K562 (cell line): Measurements from ENCODE around the gene TAS2R5. TPM values are rescaled to one million over a fixed set of nuclear protein-coding genes. Genes with fewer than 3 reads are reported as not detected.

ENCODE experiments used
- CEBPG ChIP-seq, 3 experiments: fragments of 200-800 bp in 1 of 3; sonication (Bioruptor generic) in 1 of 3; sonication (generic) in 1 of 3; formaldehyde crosslinking in 1 of 3; IDR thresholded peaks in 2 of 3; conservative IDR thresholded peaks in 1 of 3; 2 replicates each; pipeline versions ENCODE4 v1.6.1 to v1.8.0; 2016 to 2022; ENCODE audit warnings: missing compliant biosample characterization in 2 of 3, missing genetic modification characterization in 2 of 3, mild to moderate bottlenecking in 1 of 3, missing genetic modification reagents in 1 of 3
- EP300 ChIP-seq: IDR thresholded peaks from 2 replicates; pipeline ENCODE4 v1.6.1; 2012; ENCODE audit warnings: low read length, improper control_type of control experiment
- JUNB ChIP-seq: fragments of 450-650 bp; formaldehyde crosslinking; conservative IDR thresholded peaks from 2 replicates; pipeline ENCODE4 v1.4.0; 2020; ENCODE audit warnings: mild to moderate bottlenecking
- KLF16 ChIP-seq: IDR thresholded peaks from 2 replicates; pipeline ENCODE4 v1.6.1; 2016; ENCODE audit warnings: antibody characterized with exemption
- NFIC ChIP-seq: fragments of 450-650 bp; IDR thresholded peaks from 2 replicates; pipeline ENCODE4 v1.6.1; 2017; ENCODE audit warnings: mild to moderate bottlenecking, inconsistent platforms
- NFYB ChIP-seq: IDR thresholded peaks from 2 replicates; pipeline ENCODE4 v1.6.1; 2011; ENCODE audit warnings: mild to moderate bottlenecking, moderate library complexity; ENCODE audit not compliant: insufficient read length; ENCODE audit errors: extremely low read depth
- SMARCA4 ChIP-seq: fragments of 450-650 bp; IDR thresholded peaks from 2 replicates; pipeline ENCODE4 v1.6.1; 2016
- TARDBP ChIP-seq: fragments of 450-650 bp; IDR thresholded peaks from 2 replicates; pipeline ENCODE4 v1.6.1; 2016
- TCF3 ChIP-seq: sonication (generic); formaldehyde crosslinking; IDR thresholded peaks from 2 replicates; pipeline ENCODE4 v1.4.0; 2020; ENCODE audit warnings: mild to moderate bottlenecking, missing genetic modification reagents
- THRAP3 ChIP-seq: fragments of 450-650 bp; IDR thresholded peaks from 2 replicates; pipeline ENCODE4 v1.6.1; 2016; ENCODE audit warnings: mild to moderate bottlenecking, inconsistent platforms, borderline replicate concordance
- ZFP36 ChIP-seq: fragments of 150-350 bp; IDR thresholded peaks from 2 replicates; pipeline ENCODE4 v1.6.1; 2018; ENCODE audit warnings: low read length, low read depth; ENCODE audit not compliant: partially characterized antibody
- ZNF655 ChIP-seq: fragments of 250-450 bp; sonication (Bioruptor Pico); IDR thresholded peaks from 2 replicates; pipeline ENCODE4 v1.5.0; 2021
- polyA plus RNA-seq, 8 experiments: library from polyadenylated mRNA; depleted of rRNA in 4 of 8; stranded (reverse) in 5 of 8; unstranded in 3 of 8; fragments of >200 nt; fragmentation: Nextera tagmentation in 2 of 8; fragmentation: Illumina TruSeq in 1 of 8; extraction: Ambion mirVana in 2 of 8; extraction: Trizol in 1 of 8; gene quantifications; 2 replicates each; pipeline versions ENCODE4 v1.2.1 to v1.2.3, GENCODE V29; 2011 to 2014; ENCODE audit warnings: inconsistent platforms in 1 of 8, missing spikeins in 1 of 8
- total RNA-seq, 7 experiments: library from RNA; depleted of rRNA in 6 of 7; stranded (reverse); fragments of >200 nt in 6 of 7; fragmentation: Illumina TruSeq in 2 of 7; extraction: Trizol in 2 of 7; gene quantifications; 2 replicates each; pipeline versions ENCODE4 v1.2.1 to v1.2.3, GENCODE V29; 2011 to 2021; ENCODE audit warnings: low replicate concordance in 1 of 7
- TF ChIP-seq, protein P1 (sequence below): fragments of 450-650 bp; formaldehyde crosslinking; IDR thresholded peaks from 2 replicates; pipeline ENCODE4 v1.4.0; 2022; ENCODE audit warnings: missing genetic modification characterization
- TF ChIP-seq, protein P2 (sequence below): fragments of 450-650 bp; IDR thresholded peaks from 2 replicates; pipeline ENCODE4 v1.6.1; 2016; ENCODE audit warnings: low read depth

The TAS2R5 gene
- total and polyA plus RNA-seq, 9 of the 15 experiments (the other 6 are each of a cell fraction or from before 2014, with no cell fraction given): 0.35 to 4.5 (median 1.4) TPM

DNA sequence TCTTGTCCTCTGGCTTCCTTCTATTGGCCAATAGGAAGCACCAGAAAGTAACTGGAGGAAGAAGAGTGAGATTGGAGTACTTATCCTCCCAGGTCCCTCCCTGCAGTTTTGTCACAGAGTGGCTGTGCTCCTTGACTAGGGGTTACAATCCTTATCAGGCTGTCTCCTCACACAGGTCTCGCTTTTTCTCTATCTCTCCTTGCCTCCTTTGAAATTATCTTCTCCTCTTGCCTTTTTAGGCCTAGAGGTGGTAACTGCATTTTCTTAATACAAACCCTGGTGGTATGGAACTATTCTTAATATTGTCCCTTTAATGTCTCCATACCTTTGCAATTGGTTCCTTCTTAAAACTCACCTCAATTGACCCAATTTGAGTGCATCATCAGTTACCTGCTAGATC is 48.6 kb downstream of the TAS2R5 start (continued):
- TF ChIP-seq CEBPG (CRISPR knock-in tag; IDR thresholded peaks at IDR 0.05): no peak
- TF ChIP-seq CEBPG (tag; conservative IDR thresholded peaks at IDR 0.05 in 1 of 2, IDR thresholded peaks at IDR 0.05 in 1 of 2): no peak
- TF ChIP-seq JUNB (CRISPR knock-in tag): no peak
- TF ChIP-seq, protein P1, sequence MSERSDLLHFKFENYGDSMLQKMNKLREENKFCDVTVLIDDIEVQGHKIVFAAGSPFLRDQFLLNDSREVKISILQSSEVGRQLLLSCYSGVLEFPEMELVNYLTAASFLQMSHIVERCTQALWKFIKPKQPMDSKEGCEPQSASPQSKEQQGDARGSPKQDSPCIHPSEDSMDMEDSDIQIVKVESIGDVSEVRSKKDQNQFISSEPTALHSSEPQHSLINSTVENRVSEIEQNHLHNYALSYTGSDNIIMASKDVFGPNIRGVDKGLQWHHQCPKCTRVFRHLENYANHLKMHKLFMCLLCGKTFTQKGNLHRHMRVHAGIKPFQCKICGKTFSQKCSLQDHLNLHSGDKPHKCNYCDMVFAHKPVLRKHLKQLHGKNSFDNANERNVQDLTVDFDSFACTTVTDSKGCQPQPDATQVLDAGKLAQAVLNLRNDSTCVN (CRISPR knock-in tag): no peak
- TF ChIP-seq ZFP36: peak; percentile 34
- TF ChIP-seq TARDBP: no peak
- TF ChIP-seq, protein P2, sequence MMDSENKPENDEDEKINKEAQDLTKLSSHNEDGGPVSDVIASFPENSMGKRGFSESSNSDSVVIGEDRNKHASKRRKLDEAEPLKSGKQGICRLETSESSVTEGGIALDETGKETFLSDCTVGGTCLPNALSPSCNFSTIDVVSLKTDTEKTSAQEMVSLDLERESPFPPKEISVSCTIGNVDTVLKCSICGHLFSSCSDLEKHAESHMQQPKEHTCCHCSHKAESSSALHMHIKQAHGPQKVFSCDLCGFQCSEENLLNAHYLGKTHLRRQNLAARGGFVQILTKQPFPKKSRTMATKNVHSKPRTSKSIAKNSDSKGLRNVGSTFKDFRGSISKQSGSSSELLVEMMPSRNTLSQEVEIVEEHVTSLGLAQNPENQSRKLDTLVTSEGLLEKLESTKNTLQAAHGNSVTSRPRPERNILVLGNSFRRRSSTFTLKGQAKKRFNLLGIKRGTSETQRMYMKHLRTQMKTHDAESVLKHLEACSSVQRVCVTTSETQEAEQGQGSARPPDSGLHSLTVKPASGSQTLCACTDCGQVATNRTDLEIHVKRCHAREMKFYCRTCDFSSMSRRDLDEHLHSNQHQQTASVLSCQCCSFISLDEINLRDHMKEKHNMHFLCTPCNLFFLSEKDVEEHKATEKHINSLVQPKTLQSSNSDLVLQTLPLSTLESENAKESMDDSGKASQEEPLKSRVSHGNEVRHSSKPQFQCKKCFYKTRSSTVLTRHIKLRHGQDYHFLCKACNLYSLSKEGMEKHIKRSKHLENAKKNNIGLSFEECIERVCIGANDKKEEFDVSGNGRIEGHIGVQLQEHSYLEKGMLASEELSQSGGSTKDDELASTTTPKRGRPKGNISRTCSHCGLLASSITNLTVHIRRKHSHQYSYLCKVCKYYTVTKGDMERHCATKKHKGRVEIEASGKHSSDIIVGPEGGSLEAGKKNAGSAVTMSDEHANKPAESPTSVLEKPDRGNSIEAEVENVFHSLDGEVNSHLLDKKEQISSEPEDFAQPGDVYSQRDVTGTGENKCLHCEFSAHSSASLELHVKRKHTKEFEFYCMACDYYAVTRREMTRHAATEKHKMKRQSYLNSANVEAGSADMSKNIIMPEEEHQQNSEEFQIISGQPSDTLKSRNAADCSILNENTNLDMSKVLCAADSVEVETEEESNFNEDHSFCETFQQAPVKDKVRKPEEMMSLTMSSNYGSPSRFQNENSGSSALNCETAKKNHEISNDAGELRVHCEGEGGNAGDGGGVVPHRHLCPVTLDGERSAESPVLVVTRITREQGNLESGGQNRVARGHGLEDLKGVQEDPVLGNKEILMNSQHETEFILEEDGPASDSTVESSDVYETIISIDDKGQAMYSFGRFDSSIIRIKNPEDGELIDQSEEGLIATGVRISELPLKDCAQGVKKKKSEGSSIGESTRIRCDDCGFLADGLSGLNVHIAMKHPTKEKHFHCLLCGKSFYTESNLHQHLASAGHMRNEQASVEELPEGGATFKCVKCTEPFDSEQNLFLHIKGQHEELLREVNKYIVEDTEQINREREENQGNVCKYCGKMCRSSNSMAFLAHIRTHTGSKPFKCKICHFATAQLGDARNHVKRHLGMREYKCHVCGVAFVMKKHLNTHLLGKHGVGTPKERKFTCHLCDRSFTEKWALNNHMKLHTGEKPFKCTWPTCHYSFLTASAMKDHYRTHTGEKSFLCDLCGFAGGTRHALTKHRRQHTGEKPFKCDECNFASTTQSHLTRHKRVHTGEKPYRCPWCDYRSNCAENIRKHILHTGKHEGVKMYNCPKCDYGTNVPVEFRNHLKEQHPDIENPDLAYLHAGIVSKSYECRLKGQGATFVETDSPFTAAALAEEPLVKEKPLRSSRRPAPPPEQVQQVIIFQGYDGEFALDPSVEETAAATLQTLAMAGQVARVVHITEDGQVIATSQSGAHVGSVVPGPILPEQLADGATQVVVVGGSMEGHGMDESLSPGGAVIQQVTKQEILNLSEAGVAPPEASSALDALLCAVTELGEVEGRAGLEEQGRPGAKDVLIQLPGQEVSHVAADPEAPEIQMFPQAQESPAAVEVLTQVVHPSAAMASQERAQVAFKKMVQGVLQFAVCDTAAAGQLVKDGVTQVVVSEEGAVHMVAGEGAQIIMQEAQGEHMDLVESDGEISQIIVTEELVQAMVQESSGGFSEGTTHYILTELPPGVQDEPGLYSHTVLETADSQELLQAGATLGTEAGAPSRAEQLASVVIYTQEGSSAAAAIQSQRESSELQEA: peak; percentile 77
- peak; percentile 76 for TF ChIP-seq SMARCA4
- peak; percentile 8 for TF ChIP-seq NFYB
- TF ChIP-seq TCF3 (CRISPR knock-in tag): peak; percentile 83
- no peak for TF ChIP-seq THRAP3
- TF ChIP-seq NFIC: peak; percentile 68
- TF ChIP-seq KLF16: peak; percentile 40; the same call in 1 of the 2 replicates
- TF ChIP-seq EP300: peak; percentile 63; the same call in 1 of the 2 replicates
- TF ChIP-seq ZNF655 (CRISPR knock-in tag): no peak
